Adrenal gland (tissue), 5 donors: Measurements from ENCODE around the gene UBA7.
"Not testable (repeated sequence)": the region's sequence is repeated elsewhere in the genome, so short reads cannot be mapped to it uniquely, and the experiment has no call there.

Experiments used
- CTCF ChIP-seq, 6 experiments: fragments of 450-650 bp in 4 of 6; fragments of 200-600 bp in 2 of 6; sonication (generic) in 1 of 6; IDR thresholded peaks; 1 replicate in 5 of 6; 2 replicates in 1 of 6; pipeline versions ENCODE4 v1.5.1 to v1.8.0; 2016 to 2021; ENCODE audit warnings: antibody characterized with exemption in 6 of 6, mild to moderate bottlenecking in 2 of 6, moderate library complexity in 1 of 6
- POLR2A ChIP-seq, 2 donors: fragments of 450-650 bp; IDR thresholded peaks; one replicate each; pipeline ENCODE4 v1.6.1; 2017; ENCODE audit warnings: antibody characterized with exemption in 2 of 2, mild to moderate bottlenecking in 2 of 2, moderate library complexity in 1 of 2
- donor health status: DM: no; HTN: no; CAD: no.

- TF ChIP-seq POLR2A, CTCF (IDR thresholded peaks at IDR 0.05): not testable (repeated sequence)
These were observed 37.7 kb downstream of the UBA7 start for GRCh38 chr3:49776101-49776500.
